MM.1S (cell line): ENCODE measurements around the gene LRRC8C.

ENCODE experiments used
- EZH2 ChIP-seq: fragments of 300-600 bp; sonication (generic); optimal IDR thresholded peaks from 2 replicates; pipeline ENCODE3; 2017; ENCODE audit warnings: low read depth, mild to moderate bottlenecking, antibody characterized with exemption, low read length, mixed read lengths
- EZH2phosphoT487 ChIP-seq: fragments of 300-600 bp; sonication (generic); IDR thresholded peaks from 2 replicates; pipeline ENCODE4 v1.6.1; 2018; ENCODE audit warnings: antibody characterized with exemption, low read length
- TF ChIP-seq, protein P1 (sequence below): fragments of 300-600 bp; sonication (generic); IDR thresholded peaks from 2 replicates; pipeline ENCODE4 v1.5.1; 2016; ENCODE audit warnings: antibody characterized with exemption, low read length, mixed read lengths

DNA sequence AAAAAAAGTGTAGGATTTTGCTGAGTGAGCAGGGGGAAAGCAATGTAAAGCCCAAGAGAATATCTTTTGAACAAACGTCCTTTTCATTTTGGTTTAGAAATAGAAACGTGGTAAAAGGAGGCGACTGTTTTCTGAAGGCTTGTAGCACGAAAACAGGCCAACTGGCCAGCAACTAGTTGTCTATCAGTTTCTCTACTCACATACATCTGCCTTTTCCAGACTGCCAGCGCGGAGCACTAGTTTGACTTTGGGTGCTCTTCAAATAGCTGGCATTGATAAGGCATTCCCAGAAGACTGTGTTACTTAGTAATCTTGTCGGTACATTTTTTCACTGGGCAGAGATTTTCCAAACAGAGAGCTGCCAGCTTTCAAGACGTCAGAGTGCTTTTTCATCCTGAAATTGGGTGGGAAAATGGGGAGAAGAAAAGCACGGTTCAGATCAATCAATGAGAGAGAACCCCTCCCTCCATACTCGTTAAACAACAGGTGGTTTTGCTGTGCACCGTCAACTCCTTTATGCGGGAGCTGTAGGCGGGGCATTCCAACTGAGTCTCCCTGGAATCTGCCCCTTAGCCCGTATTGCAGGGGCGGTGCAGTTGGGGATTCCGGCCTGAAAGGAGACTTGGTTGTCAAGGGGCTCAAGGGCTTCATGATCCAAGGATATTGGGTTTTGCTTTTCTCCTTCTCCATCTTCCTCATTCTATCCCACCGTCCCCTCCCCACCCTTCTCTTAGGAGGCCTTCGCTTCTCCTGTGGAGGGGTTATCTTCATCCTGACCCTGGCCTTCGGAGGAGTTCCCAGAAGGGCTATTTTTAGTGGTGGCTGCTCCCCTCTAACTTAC lies 884 bp upstream of the LRRC8C start:
- TF ChIP-seq, protein P1, sequence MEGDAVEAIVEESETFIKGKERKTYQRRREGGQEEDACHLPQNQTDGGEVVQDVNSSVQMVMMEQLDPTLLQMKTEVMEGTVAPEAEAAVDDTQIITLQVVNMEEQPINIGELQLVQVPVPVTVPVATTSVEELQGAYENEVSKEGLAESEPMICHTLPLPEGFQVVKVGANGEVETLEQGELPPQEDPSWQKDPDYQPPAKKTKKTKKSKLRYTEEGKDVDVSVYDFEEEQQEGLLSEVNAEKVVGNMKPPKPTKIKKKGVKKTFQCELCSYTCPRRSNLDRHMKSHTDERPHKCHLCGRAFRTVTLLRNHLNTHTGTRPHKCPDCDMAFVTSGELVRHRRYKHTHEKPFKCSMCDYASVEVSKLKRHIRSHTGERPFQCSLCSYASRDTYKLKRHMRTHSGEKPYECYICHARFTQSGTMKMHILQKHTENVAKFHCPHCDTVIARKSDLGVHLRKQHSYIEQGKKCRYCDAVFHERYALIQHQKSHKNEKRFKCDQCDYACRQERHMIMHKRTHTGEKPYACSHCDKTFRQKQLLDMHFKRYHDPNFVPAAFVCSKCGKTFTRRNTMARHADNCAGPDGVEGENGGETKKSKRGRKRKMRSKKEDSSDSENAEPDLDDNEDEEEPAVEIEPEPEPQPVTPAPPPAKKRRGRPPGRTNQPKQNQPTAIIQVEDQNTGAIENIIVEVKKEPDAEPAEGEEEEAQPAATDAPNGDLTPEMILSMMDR: no peak
- TF ChIP-seq EZH2 (no peak), EZH2phosphoT487 (no peak)
